MCF 10A (cell line): ENCODE results near the gene CNOT3. TPM values are rescaled to one million over a fixed set of nuclear protein-coding genes. Genes with fewer than 3 reads are reported as not detected.
A peak's percentile ranks its signal among the peaks of the same experiment; 100 is the strongest.
"Not testable (repeated sequence)": the region's sequence is repeated elsewhere in the genome, so short reads cannot be mapped to it uniquely, and the experiment has no call there.

ENCODE experiments used
- BruUV-seq: library from RNA; stranded (reverse); fragments of 400-500 nt; replicated peaks from 2 replicates; lab custom pipeline; 2021; lab: Mats Ljungman, UMichigan
- CTCF ChIA-PET: fragments of 300-600 bp; sonication (Branson Sonifier 250); formaldehyde crosslinking; extraction: SDS; loops from one replicate; lab custom pipeline; 2021; ENCODE audit warnings: antibody characterized with exemption, inconsistent platforms; lab: Yijun Ruan, JAX
- POLR2A ChIA-PET: fragments of 300-600, 350-650 bp; sonication (Branson Sonifier 250); formaldehyde crosslinking; extraction: SDS; loops from one replicate; lab custom pipeline; 2020; ENCODE audit warnings: antibody characterized with exemption, inconsistent platforms; lab: Yijun Ruan, JAX
- DNase-seq: peaks from one replicate; pipeline ENCODE4 v3.0.0-alpha.2; 2018; ENCODE audit not compliant: unreplicated experiment
- H3K27ac Mint-ChIP-seq: one replicate; pipeline ENCODE4 v1.8.0; 2022; ENCODE audit warnings: mild to moderate bottlenecking, low read depth, mixed read lengths; ENCODE audit not compliant: unreplicated experiment
- H3K27me3 Mint-ChIP-seq: one replicate; pipeline ENCODE4 v1.8.0; 2022; ENCODE audit warnings: mixed read lengths; ENCODE audit not compliant: insufficient read depth, unreplicated experiment
- H3K36me3 Mint-ChIP-seq: one replicate; pipeline ENCODE4 v1.8.0; 2022; ENCODE audit warnings: mild to moderate bottlenecking, moderate library complexity, mixed read lengths; ENCODE audit not compliant: insufficient read depth, unreplicated experiment
- H3K4me1 Mint-ChIP-seq: one replicate; pipeline ENCODE4 v1.8.0; 2022; ENCODE audit warnings: mixed read lengths; ENCODE audit not compliant: insufficient read depth, unreplicated experiment
- H3K4me3 Mint-ChIP-seq: one replicate; pipeline ENCODE4 v1.8.0; 2022; ENCODE audit warnings: mild to moderate bottlenecking, moderate library complexity, mixed read lengths; ENCODE audit not compliant: unreplicated experiment
- H3K9me3 Mint-ChIP-seq: one replicate; pipeline ENCODE4 v1.8.0; 2022; ENCODE audit warnings: mixed read lengths; ENCODE audit not compliant: unreplicated experiment
- intact Hi-C: fragments of 100-400 bp; cut with micrococcal nuclease; formaldehyde crosslinking; loops from 2 replicates; pipeline ENCODE4 v1.14.1; 2022
- total RNA-seq: library from RNA; stranded (reverse); gene quantifications from 2 replicates; pipeline ENCODE4 v1.2.3, GENCODE V29; 2022
- TF ChIP-seq, protein P1 (sequence below): fragments of 200-600 bp; IDR thresholded peaks from one replicate; pipeline ENCODE4 v1.8.0; 2022; ENCODE audit warnings: antibody characterized with exemption, mild to moderate bottlenecking; ENCODE audit not compliant: unreplicated experiment

Gene CNOT3
- total RNA-seq, 1 experiment from 2014 or later = 80.5 TPM

DNA sequence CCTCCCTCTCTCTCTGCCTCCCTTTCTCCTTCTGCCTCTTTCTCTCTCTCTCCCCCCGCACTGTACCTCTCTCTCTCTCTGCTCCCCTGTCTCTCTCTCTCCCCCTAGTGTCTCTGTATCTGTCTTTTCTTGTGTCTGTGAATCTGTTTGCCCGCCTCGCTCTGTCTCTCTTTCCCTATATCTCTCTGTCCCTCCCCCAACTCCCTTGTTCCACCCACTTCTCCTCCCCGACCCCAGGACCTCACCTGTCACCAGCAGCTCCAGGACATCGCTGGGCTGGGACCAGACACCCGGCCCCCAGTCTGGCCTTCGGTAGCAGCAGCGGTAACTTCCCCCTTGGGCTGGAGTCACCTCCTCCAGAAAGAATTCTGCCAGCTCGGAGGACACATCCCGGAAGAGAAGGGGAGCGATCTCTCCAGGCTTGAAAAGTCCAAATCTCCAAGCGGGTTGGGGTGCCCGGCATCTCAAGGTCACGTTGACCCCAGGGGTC is 40.9 kb upstream of the CNOT3 start:
- H3K27ac Mint-ChIP-seq = no peak overlapping the region
- H3K9me3 Mint-ChIP-seq = no peaks in the 10 kb centered on the region
- H3K36me3 Mint-ChIP-seq = no peaks in the 10 kb centered on the region
- no peak for DNase-seq
- CTCF ChIA-PET = interaction anchor here (0.6 to 2.8 kb wide), 4 partner anchors 18 to 304 kb away, joined by 3 to 7 read pairs (median 5); no protein-coding TSS in a partner anchor
- peak overlapping the region; percentile 40 for H3K4me3 Mint-ChIP-seq
- TF ChIP-seq, protein P1, sequence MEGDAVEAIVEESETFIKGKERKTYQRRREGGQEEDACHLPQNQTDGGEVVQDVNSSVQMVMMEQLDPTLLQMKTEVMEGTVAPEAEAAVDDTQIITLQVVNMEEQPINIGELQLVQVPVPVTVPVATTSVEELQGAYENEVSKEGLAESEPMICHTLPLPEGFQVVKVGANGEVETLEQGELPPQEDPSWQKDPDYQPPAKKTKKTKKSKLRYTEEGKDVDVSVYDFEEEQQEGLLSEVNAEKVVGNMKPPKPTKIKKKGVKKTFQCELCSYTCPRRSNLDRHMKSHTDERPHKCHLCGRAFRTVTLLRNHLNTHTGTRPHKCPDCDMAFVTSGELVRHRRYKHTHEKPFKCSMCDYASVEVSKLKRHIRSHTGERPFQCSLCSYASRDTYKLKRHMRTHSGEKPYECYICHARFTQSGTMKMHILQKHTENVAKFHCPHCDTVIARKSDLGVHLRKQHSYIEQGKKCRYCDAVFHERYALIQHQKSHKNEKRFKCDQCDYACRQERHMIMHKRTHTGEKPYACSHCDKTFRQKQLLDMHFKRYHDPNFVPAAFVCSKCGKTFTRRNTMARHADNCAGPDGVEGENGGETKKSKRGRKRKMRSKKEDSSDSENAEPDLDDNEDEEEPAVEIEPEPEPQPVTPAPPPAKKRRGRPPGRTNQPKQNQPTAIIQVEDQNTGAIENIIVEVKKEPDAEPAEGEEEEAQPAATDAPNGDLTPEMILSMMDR = no peak
- peaks cover 16% of the 10 kb centered on the region for H3K27me3 Mint-ChIP-seq
- H3K4me1 Mint-ChIP-seq = peaks cover 10% of the 10 kb centered on the region
- intact Hi-C loops = no loop called here
- POLR2A ChIA-PET = interaction anchor here (0.7 to 1.0 kb wide), 3 partner anchors 12 to 103 kb away, joined by 3 to 5 read pairs (median 3); partner anchors contain the start of genes PRPF31 and TFPT
- BruUV-seq = no TSS peak

DNA sequence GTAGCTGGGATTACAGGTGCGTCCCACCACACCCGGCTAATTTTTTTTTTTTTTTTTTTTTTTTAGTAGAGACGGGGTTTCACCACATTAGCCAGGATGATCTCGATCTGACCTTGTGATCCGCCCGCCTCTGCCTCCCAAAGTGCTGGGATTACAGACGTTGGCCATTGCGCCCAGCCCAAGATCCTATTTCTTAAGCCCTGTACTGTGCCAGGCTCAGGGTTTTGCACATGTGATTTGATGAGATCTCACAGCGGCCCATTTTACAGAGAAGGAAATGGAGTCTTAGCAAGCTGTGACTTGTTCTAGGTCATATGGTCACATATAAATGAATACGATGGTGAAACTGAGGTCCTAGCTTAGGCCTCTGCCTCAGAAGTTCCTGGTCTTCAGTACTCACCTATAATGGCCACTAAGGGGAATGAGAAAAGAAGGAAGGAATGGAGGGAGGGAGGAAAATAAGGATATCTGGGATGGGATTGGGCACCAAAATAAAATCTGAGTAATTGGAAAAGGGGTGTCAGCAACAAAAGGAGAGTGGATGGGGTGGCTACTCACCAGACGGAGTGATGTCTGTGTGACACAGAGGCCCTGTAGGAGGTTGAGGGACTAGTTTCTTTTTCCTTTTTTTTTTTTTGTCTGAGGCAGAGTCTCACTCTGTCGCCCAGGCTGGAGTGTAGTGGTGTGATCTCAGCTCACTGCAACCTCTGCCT is 38.2 kb upstream of the CNOT3 start:
- Mint-ChIP-seq H3K4me3 (no peak overlapping the region), H3K27ac (no peak overlapping the region), H3K4me1 (peaks cover 10% of the 10 kb centered on the region), H3K27me3 (peaks cover 16% of the 10 kb centered on the region), H3K9me3 (no peaks in the 10 kb centered on the region), H3K36me3 (no peaks in the 10 kb centered on the region)
- no peak for DNase-seq
- ChIA-PET POLR2A (no interaction called here), CTCF (interaction anchor here (0.6 to 2.8 kb wide), 2 partner anchors 290 to 306 kb away, joined by 3 to 7 read pairs; no protein-coding TSS in a partner anchor)
- intact Hi-C loops = no loop called here
- no TSS peak for BruUV-seq
- TF ChIP-seq, protein P1 = no peak

DNA sequence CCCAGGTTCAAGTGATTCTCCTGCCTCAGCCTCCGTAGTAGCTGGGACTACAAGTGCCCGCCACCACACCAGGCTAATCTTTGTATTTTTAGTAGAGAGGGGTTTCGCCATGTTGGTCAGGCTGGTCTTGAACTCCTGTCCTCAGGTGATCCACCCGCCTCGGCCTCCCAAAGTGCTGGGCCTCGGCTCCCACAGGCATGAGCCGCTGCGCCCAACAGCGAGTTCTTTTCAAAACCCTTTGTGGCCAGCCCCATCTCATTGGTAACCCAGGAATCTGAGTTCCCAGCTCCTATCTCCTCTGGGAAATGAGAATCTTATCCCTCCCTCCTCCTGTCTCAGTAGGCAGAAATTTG is 37.7 kb upstream of the CNOT3 start:
- POLR2A ChIA-PET, DNase-seq, H3K4me3 Mint-ChIP-seq, BruUV-seq, H3K27ac Mint-ChIP-seq, H3K9me3 Mint-ChIP-seq, H3K36me3 Mint-ChIP-seq: not testable (repeated sequence)
- intact Hi-C loops = loop anchor here (10.0 kb wide), 1 partner anchor 235 kb away; the partner anchor contains the start of gene MYADM
- Mint-ChIP-seq H3K27me3 (peaks cover 16% of the 10 kb centered on the region), H3K4me1 (peaks cover 10% of the 10 kb centered on the region)
- CTCF ChIA-PET = interaction anchor here (0.6 kb wide), 1 partner anchor 290 kb away, joined by 3 read pairs; no protein-coding TSS in a partner anchor

DNA sequence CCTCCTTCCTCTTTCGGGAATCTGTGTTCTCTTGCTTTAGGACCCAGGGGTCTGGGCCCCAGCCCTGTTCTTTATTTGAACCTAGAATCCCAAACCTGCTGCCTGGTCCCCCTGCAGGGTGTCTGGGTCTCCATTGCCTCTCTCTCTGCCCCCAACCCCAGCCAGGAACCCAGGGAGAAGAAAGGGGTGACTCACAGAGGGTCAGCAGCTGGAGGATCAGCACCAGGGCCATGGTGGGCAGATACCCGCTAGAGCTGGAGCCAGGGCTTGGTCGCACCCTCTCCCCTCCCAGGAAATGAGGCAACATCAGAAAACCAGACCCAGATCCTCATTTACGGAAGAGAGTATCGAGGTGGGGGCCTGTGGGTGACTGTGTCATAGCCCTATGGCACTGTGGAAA is 37.0 kb upstream of the CNOT3 start, which contains the start of gene OSCAR:
TSS of gene OSCAR (minus strand) at position 243 of the 400 bp plus-strand sequence. CDS start at position 232, 11 bp downstream.
- Mint-ChIP-seq H3K4me3 (peak within 1 kb of the TSS; percentile 44), H3K9me3 (no peaks in the 10 kb centered on the region), H3K36me3 (peaks cover 12% of the 10 kb centered on the region), H3K27me3 (peaks cover 16% of the 10 kb centered on the region), H3K4me1 (peaks cover 12% of the 10 kb centered on the region), H3K27ac (no peak within 1 kb of the TSS)
- DNase-seq = no peak
- ChIA-PET CTCF (interaction anchor here (1.2 kb wide), 1 partner anchor 70 kb away, joined by 4 read pairs; no protein-coding TSS in a partner anchor), POLR2A (no interaction called here)
- TF ChIP-seq, protein P1 = no peak
- intact Hi-C loops = loop anchor here (10.0 kb wide), 1 partner anchor 236 kb away; the partner anchor contains the start of gene MYADM
- no TSS peak for BruUV-seq
